Suprapubic skin (tissue), 4 donors: ENCODE data around the gene SLC37A1. TPM values are rescaled to one million over a fixed set of nuclear protein-coding genes. Genes with fewer than 3 reads are reported as not detected.

Experiments used
- DNase-seq, 2 donors: peaks; one replicate each; pipeline ENCODE4 v3.0.0-alpha.2; 2019; ENCODE audit warnings: low spot score in 2 of 2
- H3K27ac ChIP-seq: fragments of 200-600 bp; sonication (generic); one replicate; pipeline ENCODE4 v1.5.1; 2019
- H3K27me3 ChIP-seq: fragments of 200-600 bp; sonication (generic); one replicate; pipeline ENCODE4 v1.5.1; 2019
- H3K36me3 ChIP-seq: fragments of 200-600 bp; sonication (generic); one replicate; pipeline ENCODE4 v1.5.1; 2019
- H3K4me1 ChIP-seq: fragments of 200-600 bp; sonication (generic); one replicate; pipeline ENCODE4 v1.5.1; 2019
- H3K4me3 ChIP-seq: fragments of 200-600 bp; sonication (generic); one replicate; pipeline ENCODE4 v1.5.1; 2019; ENCODE audit warnings: mild to moderate bottlenecking
- H3K9me3 ChIP-seq: fragments of 200-600 bp; sonication (generic); one replicate; pipeline ENCODE4 v1.5.1; 2019
- CTCF ChIP-seq, 2 donors: fragments of 200-600 bp in 1 of 2; fragments of 450-650 bp in 1 of 2; sonication (generic) in 1 of 2; IDR thresholded peaks; one replicate each; pipeline ENCODE4 v1.5.1; 2016 to 2019; ENCODE audit warnings: antibody characterized with exemption in 2 of 2, mild to moderate bottlenecking in 1 of 2, moderate library complexity in 1 of 2
- EP300 ChIP-seq: sonication (generic); formaldehyde crosslinking; IDR thresholded peaks from one replicate; pipeline ENCODE4 v1.6.1; 2017; ENCODE audit warnings: antibody characterized with exemption
- POLR2A ChIP-seq, 2 donors: fragments of 450-650 bp; IDR thresholded peaks; one replicate each; pipeline ENCODE4 v1.6.1; 2017; ENCODE audit warnings: antibody characterized with exemption in 2 of 2, mild to moderate bottlenecking in 2 of 2, moderate library complexity in 2 of 2
- POLR2AphosphoS5 ChIP-seq, 3 donors: sonication (generic); formaldehyde crosslinking; IDR thresholded peaks; one replicate each; pipeline ENCODE4 v1.6.1; 2017; ENCODE audit warnings: antibody characterized with exemption in 3 of 3
- WGBS: methylation state at CpG from one replicate; pipeline ENCODE4 v1.1.5; 2018; 5-methylcytosine and 5-hydroxymethylcytosine counted together
- total RNA-seq, 4 donors: library from RNA; depleted of rRNA; stranded (reverse); fragments of >200 nt; gene quantifications; one replicate each; pipeline ENCODE4 v1.1.0, GENCODE V29; 2016

Gene SLC37A1
- total RNA-seq, 4 donors from 2014 or later = 10.2 to 23.1 (median 19.6) TPM

DNA sequence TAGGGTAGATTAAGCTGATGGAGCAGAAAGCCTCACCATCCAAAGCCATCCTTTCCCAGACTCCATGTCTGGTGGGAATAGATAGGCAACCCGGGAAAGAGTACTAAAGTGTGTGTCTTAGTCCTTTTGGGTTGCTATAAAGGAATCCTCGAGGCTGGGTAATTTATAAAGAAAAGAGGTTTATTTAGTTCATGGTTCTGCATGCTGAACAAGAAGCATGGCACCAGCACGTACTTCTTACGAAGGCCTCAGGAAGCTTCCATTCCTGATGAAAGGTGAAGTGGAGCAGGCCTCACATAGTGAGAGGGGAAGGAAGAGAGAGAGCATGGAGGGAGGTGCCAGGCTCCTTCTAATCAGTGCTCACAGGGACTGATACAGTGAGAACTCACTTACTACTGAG is 6.2 kb upstream of the SLC37A1 start:
- TF ChIP-seq CTCF (IDR thresholded peaks at IDR 0.05) = no peak
- TF ChIP-seq POLR2A (IDR thresholded peaks at IDR 0.05) = no peak
- TF ChIP-seq POLR2AphosphoS5 (IDR thresholded peaks at IDR 0.05) = no peak
- TF ChIP-seq EP300 = no peak
- no peaks in the 10 kb centered on the region for H3K9me3 ChIP-seq
- H3K36me3 ChIP-seq = no peaks in the 10 kb centered on the region
- no peak for DNase-seq
- H3K4me1 ChIP-seq = no peaks in the 10 kb centered on the region
- WGBS = 94% methylated on average over 4 of the region's 4 CpGs
- H3K27ac ChIP-seq = no peak overlapping the region
- no peak overlapping the region for H3K4me3 ChIP-seq
- no peaks in the 10 kb centered on the region for H3K27me3 ChIP-seq

GRCh38 chr21:42508371-42508770 is 5.3 kb upstream of the SLC37A1 start:
- no peak for DNase-seq
- H3K4me3 ChIP-seq = no peak overlapping the region
- H3K27ac ChIP-seq = no peak overlapping the region
- TF ChIP-seq CTCF (IDR thresholded peaks at IDR 0.05) = no peak
- no peak for TF ChIP-seq EP300
- no peak for TF ChIP-seq POLR2A (IDR thresholded peaks at IDR 0.05)
- no peak for TF ChIP-seq POLR2AphosphoS5 (IDR thresholded peaks at IDR 0.05)
- H3K27me3 ChIP-seq = no peaks in the 10 kb centered on the region
- no peaks in the 10 kb centered on the region for H3K9me3 ChIP-seq
- H3K4me1 ChIP-seq = peaks cover 4% of the 10 kb centered on the region
- WGBS = 95% methylated on average over 2 of the region's 2 CpGs
- no peaks in the 10 kb centered on the region for H3K36me3 ChIP-seq

DNA sequence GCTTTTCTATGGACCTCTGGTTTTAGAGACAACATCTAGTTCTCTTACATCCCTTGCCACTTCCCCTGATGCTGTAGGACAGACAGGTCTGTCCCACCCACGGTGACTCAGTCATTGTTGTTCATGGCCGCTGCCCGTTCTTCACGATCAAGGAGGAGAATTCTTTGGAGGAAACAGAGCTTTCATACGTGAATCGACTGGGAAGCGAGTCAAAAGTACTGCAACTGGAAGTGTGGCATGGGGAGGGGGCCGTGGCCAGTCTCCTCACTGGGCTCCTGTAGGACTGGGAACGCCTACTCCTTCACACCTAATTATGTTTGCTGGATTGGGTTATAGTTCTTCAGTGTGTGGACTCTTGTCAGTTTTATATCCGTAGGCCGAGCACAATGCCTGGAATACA is 4.4 kb upstream of the SLC37A1 start:
- H3K27ac ChIP-seq = no peak overlapping the region
- no peaks in the 10 kb centered on the region for H3K9me3 ChIP-seq
- no peak for DNase-seq
- no peaks in the 10 kb centered on the region for H3K36me3 ChIP-seq
- peaks cover 8% of the 10 kb centered on the region for H3K4me1 ChIP-seq
- TF ChIP-seq POLR2A (IDR thresholded peaks at IDR 0.05) = no peak
- no peak for TF ChIP-seq POLR2AphosphoS5 (IDR thresholded peaks at IDR 0.05)
- no peak for TF ChIP-seq CTCF (IDR thresholded peaks at IDR 0.05)
- no peak for TF ChIP-seq EP300
- H3K4me3 ChIP-seq = no peak overlapping the region
- H3K27me3 ChIP-seq = no peaks in the 10 kb centered on the region
- WGBS = 83% methylated on average over 11 of the region's 11 CpGs

GRCh38 chr21:42512346-42513034 is 1.2 kb upstream of the SLC37A1 start:
- Histone ChIP-seq H3K36me3 (no peaks in the 10 kb centered on the region), H3K27ac (no peak overlapping the region), H3K4me3 (no peak overlapping the region), H3K9me3 (no peaks in the 10 kb centered on the region), H3K4me1 (peaks cover 26% of the 10 kb centered on the region), H3K27me3 (no peaks in the 10 kb centered on the region)
- peak in 1 of 2 donors; percentile 69 for DNase-seq
- WGBS = 89% methylated on average over 16 of the region's 16 CpGs
- TF ChIP-seq POLR2A (IDR thresholded peaks at IDR 0.05) = no peak
- TF ChIP-seq POLR2AphosphoS5 (IDR thresholded peaks at IDR 0.05) = no peak
- no peak for TF ChIP-seq CTCF (IDR thresholded peaks at IDR 0.05)
- TF ChIP-seq EP300 = no peak

DNA sequence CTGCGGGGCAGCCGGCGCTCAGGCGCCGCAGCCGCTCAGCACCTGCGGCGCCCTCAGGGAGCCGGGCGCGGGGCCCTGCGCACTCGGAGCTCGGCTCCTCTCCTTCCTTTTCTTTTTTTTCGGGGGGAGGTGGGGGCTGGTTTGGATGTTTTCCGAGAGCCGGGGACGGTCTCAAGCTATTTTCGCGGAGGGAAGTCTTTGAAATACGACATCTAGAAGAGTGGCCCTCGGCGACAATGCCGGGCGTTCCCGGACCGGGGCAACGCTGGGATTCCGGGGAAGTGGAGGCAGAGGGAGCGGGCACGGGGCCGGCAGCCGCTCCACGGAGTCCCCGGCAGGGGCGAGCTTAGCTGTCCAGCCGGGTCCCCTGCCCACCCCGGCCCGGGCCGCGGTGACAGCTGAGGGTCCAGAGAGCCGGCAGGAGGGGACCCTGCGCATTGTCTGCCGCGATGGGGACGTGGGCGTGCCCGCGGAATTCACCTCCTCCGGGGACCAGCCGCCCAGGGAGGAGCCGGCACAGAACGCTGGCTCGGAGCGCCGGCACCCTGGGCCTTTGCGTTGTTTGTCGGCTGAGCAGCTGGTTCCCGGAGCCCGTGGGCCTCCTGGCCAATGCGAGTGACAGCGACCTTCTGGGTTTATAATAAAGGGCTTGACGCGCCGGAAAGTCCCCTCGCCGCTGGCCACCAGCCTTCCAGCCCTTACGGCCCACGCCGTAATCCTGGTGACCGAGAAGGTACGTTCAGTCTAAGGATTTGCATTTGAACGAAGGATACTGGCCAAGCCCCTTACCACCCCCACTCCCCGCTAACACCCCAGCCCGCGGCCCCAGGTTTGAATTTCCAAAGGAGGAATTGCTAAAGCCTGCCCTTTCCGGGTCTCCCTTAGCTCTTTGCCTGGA is 582 bp downstream of the SLC37A1 start:
- H3K36me3 ChIP-seq = peaks cover 3% of the 10 kb centered on the region
- peaks cover 26% of the 10 kb centered on the region for H3K4me1 ChIP-seq
- H3K4me3 ChIP-seq = peak overlapping the region; percentile 95
- no peaks in the 10 kb centered on the region for H3K27me3 ChIP-seq
- WGBS = 3% methylated on average over 3 of the region's 77 CpGs
- peak in 1 of 2 donors; percentile 77 for DNase-seq
- H3K27ac ChIP-seq = peak overlapping the region; percentile 82
- no peaks in the 10 kb centered on the region for H3K9me3 ChIP-seq
- TF ChIP-seq EP300 = no peak
- no peak for TF ChIP-seq CTCF (IDR thresholded peaks at IDR 0.05)
- no peak for TF ChIP-seq POLR2AphosphoS5 (IDR thresholded peaks at IDR 0.05)
- TF ChIP-seq POLR2A (IDR thresholded peaks at IDR 0.05) = peak in 1 of 2 donors; percentile 36
